GM12872 (cell line): ENCODE data around the gene RRAS.

Experiments used
- CTCF ChIP-seq: IDR thresholded peaks from 3 replicates; pipeline ENCODE4 v1.5.1; 2011; ENCODE audit warnings: low read depth, mild to moderate bottlenecking, low read length, moderate library complexity; ENCODE audit not compliant: insufficient read depth

RRAS gene

DNA sequence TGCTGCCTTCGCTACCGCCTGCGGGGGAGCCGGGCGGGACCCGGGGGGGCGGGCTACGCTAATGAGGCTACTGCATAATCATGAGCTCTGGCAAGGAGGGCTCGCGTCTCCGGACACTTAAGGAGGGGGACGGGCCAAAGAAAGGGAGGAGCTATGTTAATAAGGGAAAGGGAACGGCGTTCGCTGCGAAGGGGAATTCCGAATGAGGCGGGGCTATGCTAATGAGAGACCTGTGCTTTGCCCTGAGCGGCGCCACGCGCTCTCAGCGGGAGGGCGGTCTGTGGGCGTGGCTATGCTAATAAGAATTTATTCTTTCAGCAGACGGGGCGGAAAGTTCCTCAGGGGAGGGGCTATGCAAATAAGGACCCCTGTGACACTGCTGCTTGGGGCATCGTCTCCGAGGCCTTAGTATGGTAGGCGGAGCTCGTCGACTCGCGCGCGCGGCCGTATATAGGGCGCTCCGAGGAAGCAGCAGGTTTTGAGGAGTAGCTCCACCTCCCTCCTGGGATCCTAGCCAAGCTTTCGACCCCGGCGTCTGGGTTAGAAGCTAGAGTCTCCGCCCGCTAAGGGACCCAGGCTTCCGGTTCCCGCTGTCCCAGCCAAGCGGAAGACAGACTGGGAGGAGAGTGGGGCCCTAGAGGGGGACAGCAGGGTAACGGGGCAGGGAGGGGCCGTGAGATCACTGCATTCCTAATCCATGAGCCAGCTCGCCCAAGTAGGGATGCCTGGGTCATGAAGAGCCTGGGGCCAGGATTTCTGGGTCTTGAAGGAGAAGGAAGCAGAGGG is at the start of gene RRAS:
Gene RRAS, minus strand, starts transcription at position 31 of the 786 bp plus-strand sequence. CDS start 45 bp downstream, outside the sequence.
- no peak for TF ChIP-seq CTCF

DNA sequence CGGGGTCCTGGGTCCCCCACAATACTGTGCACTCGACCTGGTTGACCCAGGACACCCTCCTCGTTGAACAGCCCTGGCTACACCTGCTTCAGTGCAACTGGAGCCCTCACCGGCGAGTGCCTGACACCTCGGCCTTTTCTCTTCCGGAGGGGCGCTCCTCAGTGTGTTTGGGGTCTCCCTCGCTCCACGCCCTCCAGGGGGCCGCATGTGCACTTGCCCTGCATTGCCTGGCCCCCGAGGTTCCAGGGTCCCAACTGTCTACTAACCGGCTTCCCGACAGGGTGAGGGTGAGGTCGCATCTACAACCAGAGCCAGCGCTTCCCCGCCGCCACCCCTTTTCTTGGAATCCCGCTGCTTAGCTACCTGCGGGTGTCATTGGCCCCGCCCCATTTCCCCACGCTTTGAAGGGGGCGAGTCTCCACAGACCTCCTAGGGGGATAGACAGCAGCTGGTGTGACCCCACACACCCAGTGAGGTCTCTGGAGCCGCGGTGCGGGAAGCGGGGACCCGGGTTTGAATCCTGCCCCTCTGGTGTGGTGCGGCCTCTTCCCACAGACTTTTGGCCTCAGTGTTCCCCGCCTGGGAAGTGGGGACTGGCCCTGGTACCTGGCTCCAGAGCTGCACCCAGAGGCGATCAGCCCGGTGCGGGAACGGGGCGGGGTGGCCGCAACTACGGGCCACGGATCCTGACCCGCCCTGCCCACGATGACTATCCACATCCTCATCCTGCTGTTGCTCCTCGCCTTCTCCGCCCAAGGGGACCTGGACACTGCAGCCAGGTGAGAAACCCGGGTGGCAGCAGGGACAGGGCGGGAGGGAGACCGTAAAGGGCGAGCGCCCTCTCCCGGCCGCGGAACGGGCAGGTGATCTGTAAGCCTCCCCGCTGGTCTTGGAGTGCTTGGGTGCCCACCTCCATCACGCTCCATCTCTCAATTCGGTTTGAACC is 49.5 kb upstream of the RRAS start, which contains the start of gene ADM5:
Gene ADM5, plus strand, starts transcription at position 462 of the 946 bp plus-strand sequence. Its CDS starts 244 bp downstream, at position 706.
- peak; percentile 65 for TF ChIP-seq CTCF

- TF ChIP-seq CTCF: no peak
These were observed 48.7 kb upstream of the RRAS start for GRCh38 chr19:49688531-49689132.

GRCh38 chr19:49687566-49688316 is 47.8 kb upstream of the RRAS start:
- no peak for TF ChIP-seq CTCF

GRCh38 chr19:49687150-49687549 is 47.2 kb upstream of the RRAS start:
- TF ChIP-seq CTCF: no peak

- TF ChIP-seq CTCF: no peak
These were observed 46.7 kb upstream of the RRAS start for GRCh38 chr19:49686503-49687088.
